ENCODE measurements around the gene TCF4.

The TCF4 gene

GRCh38 chr18:55452123-55452611, 135.8 kb downstream of the TCF4 start:
- no peak overlapping the region for H3K27ac ChIP-seq
- H3K36me3 ChIP-seq (ENCODE audit: insufficient read depth, low read length): no peaks in the 10 kb centered on the region
- TF ChIP-seq POLR2AphosphoS5 (IDR thresholded peaks at IDR 0.05; ENCODE audit: borderline replicate concordance, low read depth, low read length): no peak
- no peak for TF ChIP-seq FOXP2 (optimal IDR thresholded peaks at IDR 0.05; ENCODE audit: control extremely low read depth, extremely low read length, insufficient read depth)
- TF ChIP-seq EZH2 (IDR thresholded peaks at IDR 0.05): no peak
- H3K9me3 ChIP-seq (ENCODE audit: low read depth, low read length): no peaks in the 10 kb centered on the region
- DNase-seq (ENCODE audit: low read depth, low spot score): no peak
- H3K9ac ChIP-seq (ENCODE audit: insufficient read length): no peak overlapping the region
- H3K4me3 ChIP-seq: no peak overlapping the region

GRCh38 chr18:55449412-55450140, 138.4 kb downstream of the TCF4 start:
- H3K36me3 ChIP-seq (ENCODE audit: insufficient read depth, low read length): no peaks in the 10 kb centered on the region; the same call in 1 of the 2 replicates
- no peak overlapping the region for H3K9ac ChIP-seq (ENCODE audit: insufficient read length)
- no peak overlapping the region for H3K27ac ChIP-seq
- TF ChIP-seq POLR2AphosphoS5 (IDR thresholded peaks at IDR 0.05; ENCODE audit: borderline replicate concordance, low read depth, low read length) (no peak), FOXP2 (optimal IDR thresholded peaks at IDR 0.05; ENCODE audit: control extremely low read depth, extremely low read length, insufficient read depth) (no peak), EZH2 (IDR thresholded peaks at IDR 0.05) (no peak)
- no peaks in the 10 kb centered on the region for H3K9me3 ChIP-seq (ENCODE audit: low read depth, low read length)
- DNase-seq (ENCODE audit: low read depth, low spot score): no peak
- no peak overlapping the region for H3K4me3 ChIP-seq

GRCh38 chr18:55448420-55448819, 139.6 kb downstream of the TCF4 start:
- TF ChIP-seq POLR2AphosphoS5 (IDR thresholded peaks at IDR 0.05; ENCODE audit: borderline replicate concordance, low read depth, low read length): no peak
- no peak for TF ChIP-seq EZH2 (IDR thresholded peaks at IDR 0.05)
- no peak for TF ChIP-seq FOXP2 (optimal IDR thresholded peaks at IDR 0.05; ENCODE audit: control extremely low read depth, extremely low read length, insufficient read depth)
- H3K4me3 ChIP-seq: no peak overlapping the region
- H3K36me3 ChIP-seq (ENCODE audit: insufficient read depth, low read length): no peaks in the 10 kb centered on the region; the same call in 1 of the 2 replicates
- no peak for DNase-seq (ENCODE audit: low read depth, low spot score)
- H3K27ac ChIP-seq: no peak overlapping the region
- H3K9me3 ChIP-seq (ENCODE audit: low read depth, low read length): no peaks in the 10 kb centered on the region
- H3K9ac ChIP-seq (ENCODE audit: insufficient read length): no peak overlapping the region

GRCh38 chr18:55447672-55448018, 140.3 kb downstream of the TCF4 start:
- Histone ChIP-seq H3K36me3 (ENCODE audit: insufficient read depth, low read length) (no peaks in the 10 kb centered on the region; the same call in 1 of the 2 replicates), H3K4me3 (no peak overlapping the region), H3K9ac (ENCODE audit: insufficient read length) (no peak overlapping the region), H3K27ac (no peak overlapping the region), H3K9me3 (ENCODE audit: low read depth, low read length) (no peaks in the 10 kb centered on the region)
- no peak for DNase-seq (ENCODE audit: low read depth, low spot score)
- TF ChIP-seq FOXP2 (optimal IDR thresholded peaks at IDR 0.05; ENCODE audit: control extremely low read depth, extremely low read length, insufficient read depth) (no peak), EZH2 (IDR thresholded peaks at IDR 0.05) (no peak), POLR2AphosphoS5 (IDR thresholded peaks at IDR 0.05; ENCODE audit: borderline replicate concordance, low read depth, low read length) (no peak)

GRCh38 chr18:55446996-55447671, 140.9 kb downstream of the TCF4 start:
- H3K27ac ChIP-seq: no peak overlapping the region
- H3K9me3 ChIP-seq (ENCODE audit: low read depth, low read length): no peaks in the 10 kb centered on the region
- H3K9ac ChIP-seq (ENCODE audit: insufficient read length): no peak overlapping the region
- no peaks in the 10 kb centered on the region; the same call in 1 of the 2 replicates for H3K36me3 ChIP-seq (ENCODE audit: insufficient read depth, low read length)
- no peak overlapping the region for H3K4me3 ChIP-seq
- no peak for DNase-seq (ENCODE audit: low read depth, low spot score)
- TF ChIP-seq POLR2AphosphoS5 (IDR thresholded peaks at IDR 0.05; ENCODE audit: borderline replicate concordance, low read depth, low read length) (no peak), FOXP2 (optimal IDR thresholded peaks at IDR 0.05; ENCODE audit: control extremely low read depth, extremely low read length, insufficient read depth) (no peak), EZH2 (IDR thresholded peaks at IDR 0.05) (no peak)

GRCh38 chr18:55444536-55444935, 143.5 kb downstream of the TCF4 start:
- TF ChIP-seq EZH2 (IDR thresholded peaks at IDR 0.05) (no peak), POLR2AphosphoS5 (IDR thresholded peaks at IDR 0.05; ENCODE audit: borderline replicate concordance, low read depth, low read length) (no peak), FOXP2 (optimal IDR thresholded peaks at IDR 0.05; ENCODE audit: control extremely low read depth, extremely low read length, insufficient read depth) (no peak)
- no peaks in the 10 kb centered on the region for H3K9me3 ChIP-seq (ENCODE audit: low read depth, low read length)
- H3K9ac ChIP-seq (ENCODE audit: insufficient read length): no peak overlapping the region
- H3K27ac ChIP-seq: no peak overlapping the region
- DNase-seq (ENCODE audit: low read depth, low spot score): no peak
- no peak overlapping the region for H3K4me3 ChIP-seq
- no peaks in the 10 kb centered on the region; the same call in 1 of the 2 replicates for H3K36me3 ChIP-seq (ENCODE audit: insufficient read depth, low read length)

- Histone ChIP-seq H3K9me3 (ENCODE audit: low read depth, low read length) (no peaks in the 10 kb centered on the region), H3K27ac (no peak overlapping the region), H3K9ac (ENCODE audit: insufficient read length) (no peak overlapping the region), H3K4me3 (no peak overlapping the region), H3K36me3 (ENCODE audit: insufficient read depth, low read length) (no peaks in the 10 kb centered on the region; the same call in 1 of the 2 replicates)
- TF ChIP-seq EZH2 (IDR thresholded peaks at IDR 0.05) (no peak), POLR2AphosphoS5 (IDR thresholded peaks at IDR 0.05; ENCODE audit: borderline replicate concordance, low read depth, low read length) (no peak)
- no peak for DNase-seq (ENCODE audit: low read depth, low spot score)
Measured at GRCh38 chr18:55443776-55444175, 144.2 kb downstream of the TCF4 start.

GRCh38 chr18:55442561-55442960, 145.4 kb downstream of the TCF4 start:
- no peak overlapping the region for H3K9ac ChIP-seq (ENCODE audit: insufficient read length)
- no peak overlapping the region for H3K27ac ChIP-seq
- no peak overlapping the region for H3K4me3 ChIP-seq
- H3K36me3 ChIP-seq (ENCODE audit: insufficient read depth, low read length): no peaks in the 10 kb centered on the region; the same call in 1 of the 2 replicates
- no peaks in the 10 kb centered on the region for H3K9me3 ChIP-seq (ENCODE audit: low read depth, low read length)
- DNase-seq (ENCODE audit: low read depth, low spot score): no peak
- TF ChIP-seq EZH2 (IDR thresholded peaks at IDR 0.05) (no peak), FOXP2 (optimal IDR thresholded peaks at IDR 0.05; ENCODE audit: control extremely low read depth, extremely low read length, insufficient read depth) (no peak), POLR2AphosphoS5 (IDR thresholded peaks at IDR 0.05; ENCODE audit: borderline replicate concordance, low read depth, low read length) (no peak)
